ENCODE measurements around the gene ERCC6.

The ERCC6 gene

GRCh38 chr10:49520122-49520775 is 18.7 kb downstream of the ERCC6 start:
- DNase-seq (ENCODE audit: insufficient read length, low spot score) (no peak), FAIRE-seq (no peak)
- TF ChIP-seq POLR2A (IDR thresholded peaks at IDR 0.05; ENCODE audit: low read depth, low read length) = no peak

GRCh38 chr10:49519717-49520116 is 19.2 kb downstream of the ERCC6 start:
- DNase-seq (ENCODE audit: insufficient read length, low spot score) (no peak), FAIRE-seq (no peak)
- TF ChIP-seq POU2F2 (IDR thresholded peaks at IDR 0.05; ENCODE audit: low read depth, low read length) (no peak), SPI1 (IDR thresholded peaks at IDR 0.05; ENCODE audit: low read depth, low read length) (no peak), POLR2A (IDR thresholded peaks at IDR 0.05; ENCODE audit: low read depth, low read length) (no peak)

GRCh38 chr10:49518982-49519578 is 19.8 kb downstream of the ERCC6 start:
- no peak for DNase-seq (ENCODE audit: insufficient read length, low spot score)
- TF ChIP-seq TAF1 (IDR thresholded peaks at IDR 0.05; ENCODE audit: low read depth, low read length) (no peak), PAX5 (IDR thresholded peaks at IDR 0.05; ENCODE audit: insufficient read depth, low read length, severe bottlenecking) (no peak)
- FAIRE-seq = peak; percentile 48

GRCh38 chr10:49518566-49518965 is 20.4 kb downstream of the ERCC6 start:
- DNase-seq (ENCODE audit: insufficient read length, low spot score) (no peak), FAIRE-seq (no peak)
- no peak for TF ChIP-seq PAX5 (IDR thresholded peaks at IDR 0.05; ENCODE audit: insufficient read depth, low read length, severe bottlenecking)
- TF ChIP-seq POLR2A (IDR thresholded peaks at IDR 0.05; ENCODE audit: low read depth, low read length) = no peak
- no peak for TF ChIP-seq SPI1 (IDR thresholded peaks at IDR 0.05; ENCODE audit: low read depth, low read length)
- TF ChIP-seq POU2F2 (IDR thresholded peaks at IDR 0.05; ENCODE audit: low read depth, low read length) = no peak
- TF ChIP-seq TAF1 (IDR thresholded peaks at IDR 0.05; ENCODE audit: low read depth, low read length) = no peak
- TF ChIP-seq POLR2AphosphoS5 (IDR thresholded peaks at IDR 0.05; ENCODE audit: low read depth, low read length) = no peak

- TF ChIP-seq POLR2A (IDR thresholded peaks at IDR 0.05; ENCODE audit: low read depth, low read length) = no peak
- TF ChIP-seq TAF1 (IDR thresholded peaks at IDR 0.05; ENCODE audit: low read depth, low read length) = no peak
- no peak for TF ChIP-seq POU2F2 (IDR thresholded peaks at IDR 0.05; ENCODE audit: low read depth, low read length)
- no peak for TF ChIP-seq SPI1 (IDR thresholded peaks at IDR 0.05; ENCODE audit: low read depth, low read length)
- TF ChIP-seq PAX5 (IDR thresholded peaks at IDR 0.05; ENCODE audit: insufficient read depth, low read length, severe bottlenecking) = no peak
- TF ChIP-seq POLR2AphosphoS5 (IDR thresholded peaks at IDR 0.05; ENCODE audit: low read depth, low read length) = no peak
- DNase-seq (ENCODE audit: insufficient read length, low spot score) = no peak
- no peak for FAIRE-seq
Measured at GRCh38 chr10:49516216-49516970, 22.5 kb downstream of the ERCC6 start.

- FAIRE-seq (peak; percentile 64), DNase-seq (ENCODE audit: insufficient read length, low spot score) (no peak)
- TF ChIP-seq POLR2AphosphoS5 (IDR thresholded peaks at IDR 0.05; ENCODE audit: low read depth, low read length) (no peak), SPI1 (IDR thresholded peaks at IDR 0.05; ENCODE audit: low read depth, low read length) (no peak), POU2F2 (IDR thresholded peaks at IDR 0.05; ENCODE audit: low read depth, low read length) (no peak)
Measured at GRCh38 chr10:49512121-49512809, 26.7 kb downstream of the ERCC6 start.

- no peak for TF ChIP-seq SPI1 (IDR thresholded peaks at IDR 0.05; ENCODE audit: low read depth, low read length)
- no peak for TF ChIP-seq PAX5 (IDR thresholded peaks at IDR 0.05; ENCODE audit: insufficient read depth, low read length, severe bottlenecking)
- TF ChIP-seq POLR2A (IDR thresholded peaks at IDR 0.05; ENCODE audit: low read depth, low read length) = no peak
- no peak for TF ChIP-seq POU2F2 (IDR thresholded peaks at IDR 0.05; ENCODE audit: low read depth, low read length)
- no peak for TF ChIP-seq TAF1 (IDR thresholded peaks at IDR 0.05; ENCODE audit: low read depth, low read length)
- no peak for TF ChIP-seq POLR2AphosphoS5 (IDR thresholded peaks at IDR 0.05; ENCODE audit: low read depth, low read length)
- FAIRE-seq (no peak), DNase-seq (ENCODE audit: insufficient read length, low spot score) (no peak)
Measured at GRCh38 chr10:49509771-49510303, 29.1 kb downstream of the ERCC6 start.

GRCh38 chr10:49508654-49509053 is 30.3 kb downstream of the ERCC6 start:
- DNase-seq (ENCODE audit: insufficient read length, low spot score) (no peak), FAIRE-seq (peak; percentile 68)
- no peak for TF ChIP-seq SPI1 (IDR thresholded peaks at IDR 0.05; ENCODE audit: low read depth, low read length)

- FAIRE-seq = peak; percentile 43
- DNase-seq (ENCODE audit: insufficient read length, low spot score) = no peak
- no peak for TF ChIP-seq TAF1 (IDR thresholded peaks at IDR 0.05; ENCODE audit: low read depth, low read length)
- no peak for TF ChIP-seq POLR2AphosphoS5 (IDR thresholded peaks at IDR 0.05; ENCODE audit: low read depth, low read length)
- no peak for TF ChIP-seq SPI1 (IDR thresholded peaks at IDR 0.05; ENCODE audit: low read depth, low read length)
- no peak for TF ChIP-seq POU2F2 (IDR thresholded peaks at IDR 0.05; ENCODE audit: low read depth, low read length)
- no peak for TF ChIP-seq POLR2A (IDR thresholded peaks at IDR 0.05; ENCODE audit: low read depth, low read length)
- no peak for TF ChIP-seq PAX5 (IDR thresholded peaks at IDR 0.05; ENCODE audit: insufficient read depth, low read length, severe bottlenecking)
Measured at GRCh38 chr10:49508249-49508648, 30.7 kb downstream of the ERCC6 start.

GRCh38 chr10:49505589-49505988 is 33.3 kb downstream of the ERCC6 start:
- DNase-seq (ENCODE audit: insufficient read length, low spot score) (no peak), FAIRE-seq (no peak)
- TF ChIP-seq POLR2AphosphoS5 (IDR thresholded peaks at IDR 0.05; ENCODE audit: low read depth, low read length) (no peak), TAF1 (IDR thresholded peaks at IDR 0.05; ENCODE audit: low read depth, low read length) (no peak), PAX5 (IDR thresholded peaks at IDR 0.05; ENCODE audit: insufficient read depth, low read length, severe bottlenecking) (no peak), POLR2A (IDR thresholded peaks at IDR 0.05; ENCODE audit: low read depth, low read length) (no peak), SPI1 (IDR thresholded peaks at IDR 0.05; ENCODE audit: low read depth, low read length) (no peak), POU2F2 (IDR thresholded peaks at IDR 0.05; ENCODE audit: low read depth, low read length) (no peak)

All from GM12891 (cell line).